ENCODE data around the gene CDH4.

Gene CDH4

DNA sequence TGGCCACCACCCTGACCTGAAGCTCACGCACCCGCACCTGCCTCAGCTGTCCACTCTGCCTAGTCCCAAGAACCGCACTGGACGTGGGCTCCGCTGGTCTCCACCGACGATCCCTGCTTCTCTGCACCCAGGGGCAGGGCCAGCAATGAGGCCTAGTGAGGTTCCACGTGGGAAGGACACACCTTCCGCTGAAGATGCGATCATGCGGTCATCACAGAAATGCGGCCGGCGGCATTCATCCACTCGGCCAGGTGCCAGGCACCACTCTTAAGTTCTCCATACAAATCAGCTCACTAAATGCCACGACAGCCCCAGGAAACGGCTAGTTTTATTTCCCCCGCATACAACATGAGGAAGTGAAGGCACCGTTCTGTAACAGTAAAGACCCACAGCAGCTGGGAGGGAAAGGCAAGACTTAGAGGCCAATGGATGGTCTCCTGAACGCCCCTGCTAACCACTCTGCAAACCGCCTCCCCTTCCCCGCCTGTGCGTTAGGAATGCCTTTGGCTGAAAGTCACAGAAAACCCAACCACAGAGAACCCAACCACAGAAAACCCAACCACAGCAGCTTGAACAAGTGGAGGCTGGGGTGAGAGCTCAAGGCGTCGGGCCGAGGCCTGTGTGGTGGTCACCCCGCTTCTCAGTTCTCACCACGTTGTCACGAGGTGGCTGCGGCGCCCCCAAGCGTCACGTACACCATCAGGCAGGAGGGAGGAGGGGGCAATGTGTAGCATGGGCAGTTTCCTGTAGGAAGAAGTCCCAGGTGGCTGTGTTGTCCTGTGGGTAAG, 609.2 kb downstream of the CDH4 start:
- DNase-seq, result no peak

DNA sequence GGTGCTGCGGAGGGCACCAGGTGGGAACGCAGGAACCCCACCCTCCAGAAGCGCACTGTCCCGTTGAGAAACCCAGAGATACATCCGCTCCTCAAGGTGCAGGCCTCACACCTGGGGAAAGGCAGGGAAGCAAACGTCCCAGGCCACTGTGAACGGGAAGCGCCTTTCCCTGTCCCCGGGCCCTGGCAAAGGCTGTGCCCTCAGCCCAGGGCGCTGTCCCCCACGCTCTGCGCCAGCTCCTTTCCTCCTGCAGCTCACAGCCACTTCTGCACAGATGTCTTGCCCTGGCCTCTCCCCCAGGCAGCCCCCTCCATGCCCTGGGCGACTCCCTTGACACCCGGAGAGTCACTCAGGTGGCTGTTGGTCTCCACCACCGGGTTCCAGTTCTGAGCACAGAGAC, 609.8 kb downstream of the CDH4 start:
- no peak for DNase-seq

DNA sequence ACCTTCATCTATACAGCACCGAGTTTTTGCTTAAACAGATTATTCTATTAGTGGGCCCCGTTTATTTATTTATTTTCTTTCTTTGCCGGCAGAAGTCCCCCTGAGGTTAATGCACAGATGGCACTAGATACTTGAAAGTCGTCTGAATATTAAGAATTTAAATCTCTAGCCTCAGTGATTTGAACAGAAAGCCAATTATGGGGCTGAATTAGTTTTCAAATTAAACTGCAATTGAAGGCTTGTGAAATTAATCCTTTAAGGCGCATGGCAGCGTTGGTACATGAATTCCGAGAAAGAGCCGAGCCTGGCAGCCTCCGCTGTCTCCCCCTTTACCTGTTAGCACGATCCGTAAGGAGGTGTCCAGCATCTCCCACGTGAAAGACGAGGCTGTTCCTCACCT, 610.8 kb downstream of the CDH4 start:
- DNase-seq, result no peak

DNA sequence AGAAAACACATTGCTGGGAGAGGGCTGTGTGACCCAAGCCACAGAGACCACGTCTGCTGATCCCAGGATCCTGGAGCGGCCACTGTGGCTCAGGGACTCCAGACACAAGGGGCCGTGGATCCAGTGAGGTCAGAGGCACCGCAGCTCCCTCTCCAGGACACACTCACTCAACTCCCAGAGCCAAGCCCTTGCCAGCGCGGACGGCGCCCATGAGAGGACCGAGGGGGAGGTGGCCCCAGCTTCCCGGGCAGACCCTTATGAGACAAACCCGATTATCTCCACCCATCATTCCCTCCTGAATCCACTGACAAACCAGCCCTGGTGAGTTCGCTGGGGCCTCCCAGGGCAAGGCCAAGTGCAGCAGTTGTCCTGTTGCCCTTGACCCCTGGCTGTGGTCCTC, 612.4 kb downstream of the CDH4 start:
- DNase-seq, result no peak

DNA sequence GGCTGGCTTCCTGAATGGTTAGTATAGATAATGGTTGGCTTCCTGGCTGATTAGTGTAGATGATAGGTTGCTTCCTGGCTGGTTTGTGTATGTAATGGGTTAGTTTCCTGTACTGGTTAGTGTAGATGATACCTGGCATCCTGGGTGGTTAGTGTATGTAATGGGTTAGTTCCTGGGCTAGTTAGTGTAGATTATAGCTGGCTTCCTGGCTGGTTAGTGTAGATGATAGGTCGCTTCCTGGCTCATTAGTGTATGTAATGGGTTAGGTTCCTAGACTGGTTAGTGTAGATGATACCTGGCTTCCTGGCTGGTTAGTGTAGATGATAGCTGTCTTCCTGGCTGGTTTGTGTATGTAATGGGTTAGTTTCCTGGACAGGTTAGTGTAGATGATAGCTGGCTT, 613.3 kb downstream of the CDH4 start:
- DNase-seq, result no peak

DNA sequence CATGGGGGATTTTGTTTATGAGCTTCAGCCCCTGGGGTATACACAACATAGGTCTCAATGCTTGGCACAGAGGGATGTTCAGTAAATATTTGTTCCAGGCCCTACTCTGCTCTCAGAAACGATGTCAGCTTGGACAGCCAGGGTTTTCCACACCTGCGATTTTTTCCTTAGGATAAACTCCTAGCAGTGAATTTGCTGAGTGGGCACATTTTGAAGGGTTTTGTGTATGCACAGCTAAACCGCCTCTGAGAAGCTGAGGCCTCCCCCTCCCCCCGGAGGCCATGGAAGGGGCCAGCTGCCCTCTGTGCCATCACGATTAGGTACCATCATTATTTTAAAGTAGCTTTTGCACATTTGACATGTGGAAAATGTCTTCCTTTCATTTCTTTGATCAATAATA, 614.1 kb downstream of the CDH4 start:
- no peak for DNase-seq

DNA sequence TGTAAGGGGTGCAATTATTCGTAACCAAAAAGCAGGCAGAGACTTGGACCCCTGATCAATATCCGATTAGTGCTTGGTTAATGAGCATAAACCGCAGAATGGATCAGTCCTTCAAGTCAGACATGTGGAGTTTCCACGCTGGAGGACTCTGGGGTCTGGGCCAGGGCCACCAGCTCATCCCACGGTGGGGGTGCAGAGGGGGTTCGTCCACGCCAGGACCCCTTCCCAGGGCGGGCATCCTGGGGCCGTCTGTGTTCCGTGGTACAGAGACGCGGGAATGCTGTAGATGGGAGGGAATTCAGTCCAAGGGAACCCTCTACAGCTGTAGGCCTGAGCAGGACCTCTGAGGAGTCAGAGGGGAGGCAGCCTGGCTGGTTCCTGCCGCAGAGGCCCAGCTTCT, 615.9 kb downstream of the CDH4 start:
- no peak for DNase-seq

DNA sequence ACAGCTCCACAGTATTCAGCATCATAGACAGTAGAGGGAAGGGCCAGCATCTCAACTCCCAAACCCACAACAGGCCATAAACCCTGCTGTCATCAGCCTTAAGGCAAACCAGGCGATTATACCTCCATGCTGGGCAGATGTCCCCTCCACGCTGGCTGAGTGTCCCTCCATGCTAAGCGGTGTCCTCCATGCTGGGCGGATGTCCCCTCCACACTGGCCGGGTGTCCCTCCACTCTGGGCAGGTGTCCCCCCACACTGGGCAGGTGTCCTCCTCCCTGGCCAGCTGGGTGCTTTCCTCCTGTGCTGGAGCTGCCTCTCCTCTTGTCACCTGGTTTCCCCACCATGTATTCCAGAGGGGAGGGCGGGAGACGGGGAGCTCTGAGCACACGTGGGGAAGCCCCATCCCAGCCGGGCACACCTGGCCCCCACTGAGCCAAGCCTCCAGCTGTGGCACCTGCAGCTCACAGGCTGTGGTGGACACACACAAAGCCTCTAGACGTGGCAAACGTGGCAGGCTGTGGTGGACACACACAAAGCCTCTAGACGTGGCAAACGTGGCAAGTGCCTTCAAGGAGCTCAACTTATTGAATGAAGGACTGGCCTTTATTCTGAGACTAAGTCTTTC, 616.5 kb downstream of the CDH4 start:
- DNase-seq, result no peak

DNA sequence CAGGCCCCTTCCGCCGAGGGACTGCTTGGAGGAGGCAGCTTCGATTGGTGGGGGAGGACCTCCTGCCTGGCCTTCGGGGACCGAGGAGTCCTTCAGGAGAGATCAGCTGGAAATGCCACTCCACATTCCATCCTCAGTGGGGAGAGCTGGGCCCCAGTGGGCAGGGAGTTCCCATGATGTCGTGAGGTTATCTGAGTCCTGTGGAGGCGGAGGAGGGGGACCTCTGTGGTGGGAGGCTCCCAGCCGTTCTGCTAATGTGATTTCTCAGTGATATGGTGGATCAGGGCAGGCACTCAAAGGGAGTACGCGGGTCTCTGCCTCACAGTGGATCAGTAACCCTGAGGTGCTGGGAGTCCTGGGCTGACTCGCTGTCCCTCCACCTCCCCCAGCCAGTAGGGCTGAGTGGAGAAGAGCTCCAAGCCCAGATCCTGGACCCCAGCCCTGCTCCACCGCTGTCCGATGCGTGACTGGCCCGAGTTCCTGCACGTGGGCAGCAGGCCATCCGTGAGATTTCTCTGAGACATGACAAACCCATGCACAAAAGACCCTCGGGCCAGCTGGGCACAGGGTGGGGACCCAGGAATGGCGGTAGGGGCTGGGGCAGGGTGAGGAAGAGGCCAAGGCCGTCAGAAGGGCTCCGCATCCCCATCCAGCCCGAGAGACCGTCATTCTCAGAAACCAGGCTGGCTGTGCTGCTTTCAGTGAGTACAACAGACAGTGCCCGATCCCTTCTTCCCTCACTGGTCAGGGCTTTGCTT, 617.9 kb downstream of the CDH4 start:
- no peak for DNase-seq

DNA sequence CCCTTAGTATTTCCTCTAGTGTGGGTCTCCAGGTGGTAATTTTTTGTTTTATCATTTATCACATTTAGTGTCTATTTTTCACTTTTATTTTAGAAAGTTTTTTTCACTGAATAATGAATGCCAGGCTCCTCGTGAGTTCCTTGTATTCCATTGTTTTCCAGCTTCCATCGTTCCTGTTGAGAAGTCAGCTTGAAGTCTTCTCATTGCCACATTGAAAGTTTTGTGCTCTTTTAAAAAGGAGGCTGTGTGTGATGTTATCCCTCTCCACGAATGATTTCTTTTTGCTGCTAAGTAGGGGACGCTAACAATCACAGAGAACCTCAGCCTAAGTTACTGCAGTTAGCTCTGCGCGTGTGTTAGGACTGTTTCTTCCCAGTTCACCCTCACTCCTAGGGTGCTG, 619.1 kb downstream of the CDH4 start:
- DNase-seq, result no peak

DNA sequence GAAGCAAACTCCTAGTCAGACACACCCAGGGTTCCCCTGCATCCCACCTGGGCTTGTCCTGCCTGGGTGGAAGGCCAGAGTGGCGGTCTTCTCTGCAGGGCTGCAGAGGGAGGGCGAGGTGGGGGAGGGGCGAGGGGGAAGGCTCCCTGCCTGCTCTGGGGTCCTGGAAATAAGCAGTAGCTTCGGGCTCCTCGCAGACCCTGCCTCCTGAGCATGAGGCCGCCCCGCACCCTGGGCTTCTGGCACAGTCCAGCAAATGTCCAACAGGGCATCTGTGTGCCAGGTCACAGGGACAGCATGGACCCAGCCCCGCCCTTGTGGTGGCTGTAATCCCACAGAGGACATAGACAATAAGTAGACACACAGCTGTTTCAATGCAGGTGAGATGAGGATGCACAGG, 619.9 kb downstream of the CDH4 start:
- no peak for DNase-seq

DNA sequence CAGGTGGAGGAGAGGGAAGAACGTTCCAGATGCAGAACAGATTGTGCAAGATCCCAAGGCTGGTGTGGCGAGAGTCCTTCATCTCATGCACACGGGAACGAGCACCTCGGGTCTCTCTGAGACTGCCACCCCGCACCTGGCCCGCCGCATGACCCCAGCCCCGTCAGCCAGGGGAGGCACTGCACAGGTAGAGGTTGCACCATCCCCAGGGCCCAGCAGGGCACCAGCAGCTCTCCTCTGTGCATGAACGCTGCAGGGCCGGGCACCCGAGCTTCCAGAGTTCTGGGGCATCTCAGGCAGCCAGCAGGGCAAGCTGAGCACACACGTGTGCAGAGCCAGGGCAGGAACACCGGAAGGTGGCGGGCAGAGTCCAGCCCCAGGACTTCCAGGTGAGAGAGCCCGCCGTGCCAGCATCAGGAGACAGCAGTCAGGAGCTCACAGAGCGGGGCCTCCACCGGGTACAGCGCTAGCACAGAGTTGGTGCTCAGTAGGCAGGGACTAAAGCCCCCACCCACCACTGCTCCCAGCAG, 620.4 kb downstream of the CDH4 start:
- DNase-seq, result no peak

DNA sequence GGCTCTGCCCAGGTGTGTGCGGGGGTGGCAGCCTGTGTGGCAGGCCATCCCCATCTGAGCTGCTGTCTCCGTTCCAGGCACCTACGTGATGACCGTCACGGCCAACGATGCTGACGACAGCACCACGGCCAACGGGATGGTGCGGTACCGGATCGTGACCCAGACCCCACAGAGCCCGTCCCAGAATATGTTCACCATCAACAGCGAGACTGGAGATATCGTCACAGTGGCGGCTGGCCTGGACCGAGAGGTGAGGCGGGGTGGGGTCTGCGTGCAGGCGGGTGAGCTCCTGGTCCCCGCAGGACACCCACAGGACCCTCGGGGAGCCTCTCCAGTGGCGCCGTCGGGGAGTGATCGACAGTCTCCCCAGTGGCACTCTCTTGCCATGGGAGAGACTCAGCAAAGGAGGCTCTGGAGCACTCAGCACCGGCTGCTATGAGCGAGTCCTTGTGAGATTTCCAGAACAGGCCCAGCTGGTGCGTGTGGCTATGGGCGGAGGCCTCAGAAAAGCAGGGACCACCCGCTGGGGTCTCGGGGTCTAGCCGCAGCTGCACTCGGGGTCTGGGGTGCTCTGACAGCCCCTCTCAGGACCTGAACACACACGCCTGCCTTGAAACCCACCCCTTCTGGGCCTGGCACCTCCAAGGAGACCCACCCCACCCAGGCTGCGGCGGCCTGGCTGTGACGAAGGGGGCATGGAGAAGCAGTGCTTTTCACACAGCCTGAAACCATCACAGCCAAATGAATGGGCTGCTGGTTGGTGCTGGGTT, 621.8 kb downstream of the CDH4 start:
- DNase-seq, result no peak

DNA sequence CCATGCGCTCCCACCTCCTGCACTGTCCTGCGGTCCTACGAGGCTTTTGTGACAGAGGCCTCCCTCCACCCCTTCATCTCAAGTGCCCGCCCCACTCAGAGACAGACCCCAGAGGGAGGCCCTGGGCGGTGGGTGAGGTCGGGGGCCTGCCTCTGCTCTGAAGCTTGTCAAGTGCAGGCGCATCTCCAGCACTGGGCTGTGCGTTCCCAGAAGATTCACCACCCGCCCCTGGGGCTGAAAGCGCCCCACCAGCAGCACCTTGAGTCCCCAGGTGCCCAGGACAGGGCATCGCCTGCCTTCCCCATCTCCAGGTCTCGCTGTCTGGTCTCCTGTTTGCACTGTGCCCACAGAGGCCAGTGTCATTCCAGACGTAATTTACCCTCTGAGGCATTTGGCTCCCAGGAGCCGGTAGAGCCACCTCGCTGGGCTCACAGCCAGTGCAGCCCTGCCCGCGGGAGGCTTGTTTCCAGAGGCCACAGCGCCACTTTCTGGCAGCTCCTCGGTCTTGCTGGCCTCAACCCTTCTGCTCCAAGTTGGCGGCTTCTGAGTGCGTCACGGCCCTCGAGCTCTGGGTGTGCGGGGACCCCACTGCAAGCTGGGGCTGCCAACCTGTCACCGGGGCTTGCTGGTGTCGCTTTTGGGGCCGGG, 622.5 kb downstream of the CDH4 start:
- DNase-seq, result no peak

DNA sequence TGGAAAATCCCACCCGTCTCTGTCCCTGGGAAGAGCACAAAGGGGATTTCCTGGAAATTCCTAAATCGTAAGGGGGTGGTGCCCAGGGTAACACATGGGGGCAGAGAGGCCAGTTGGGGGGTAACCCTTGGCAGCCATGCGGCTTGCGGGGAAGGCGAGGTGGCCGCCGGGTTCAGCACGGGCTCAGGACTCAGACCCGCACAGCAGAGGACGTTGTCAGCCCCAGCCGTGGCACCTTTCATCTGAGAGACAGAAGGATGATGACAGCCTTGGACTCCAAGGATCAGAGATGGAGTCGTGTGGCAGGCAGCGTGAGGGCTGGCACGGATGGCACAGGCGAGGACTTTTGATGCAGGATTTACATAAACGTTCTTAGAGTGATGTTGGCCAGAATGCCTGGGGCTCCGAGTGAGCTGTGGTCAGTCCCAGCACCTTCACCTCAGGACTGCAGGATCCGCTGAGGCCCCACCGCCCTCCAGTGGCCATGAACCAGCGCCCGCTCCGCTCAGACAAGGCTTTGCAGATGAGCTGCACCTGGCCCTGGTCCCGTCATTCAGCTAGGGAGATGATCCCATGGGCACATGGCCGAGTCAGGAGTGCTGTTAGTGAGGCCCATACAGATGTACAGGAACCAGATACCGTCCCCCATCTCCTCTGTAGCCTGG, 623.3 kb downstream of the CDH4 start:
- DNase-seq, result no peak

DNA sequence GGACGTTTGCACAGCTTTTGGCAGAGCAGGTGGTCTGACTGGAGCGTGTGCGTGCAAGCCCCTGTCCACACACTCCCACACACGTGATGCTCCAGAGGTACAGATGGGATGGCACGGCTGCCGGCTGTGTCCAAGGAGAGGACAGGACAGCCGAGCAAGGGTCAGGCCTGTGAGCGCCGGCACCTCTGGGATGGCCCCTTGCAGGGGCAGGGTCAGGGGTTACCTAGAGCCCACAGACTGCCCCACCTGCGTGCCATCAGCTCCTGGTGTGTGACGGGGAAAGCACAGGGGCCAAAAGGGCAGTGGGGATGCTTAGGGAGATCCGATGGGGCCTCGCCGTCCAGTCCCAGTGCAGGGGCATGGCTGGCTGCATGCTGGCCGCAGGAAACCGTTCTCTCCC, 623.9 kb downstream of the CDH4 start:
- DNase-seq, result no peak

DNA sequence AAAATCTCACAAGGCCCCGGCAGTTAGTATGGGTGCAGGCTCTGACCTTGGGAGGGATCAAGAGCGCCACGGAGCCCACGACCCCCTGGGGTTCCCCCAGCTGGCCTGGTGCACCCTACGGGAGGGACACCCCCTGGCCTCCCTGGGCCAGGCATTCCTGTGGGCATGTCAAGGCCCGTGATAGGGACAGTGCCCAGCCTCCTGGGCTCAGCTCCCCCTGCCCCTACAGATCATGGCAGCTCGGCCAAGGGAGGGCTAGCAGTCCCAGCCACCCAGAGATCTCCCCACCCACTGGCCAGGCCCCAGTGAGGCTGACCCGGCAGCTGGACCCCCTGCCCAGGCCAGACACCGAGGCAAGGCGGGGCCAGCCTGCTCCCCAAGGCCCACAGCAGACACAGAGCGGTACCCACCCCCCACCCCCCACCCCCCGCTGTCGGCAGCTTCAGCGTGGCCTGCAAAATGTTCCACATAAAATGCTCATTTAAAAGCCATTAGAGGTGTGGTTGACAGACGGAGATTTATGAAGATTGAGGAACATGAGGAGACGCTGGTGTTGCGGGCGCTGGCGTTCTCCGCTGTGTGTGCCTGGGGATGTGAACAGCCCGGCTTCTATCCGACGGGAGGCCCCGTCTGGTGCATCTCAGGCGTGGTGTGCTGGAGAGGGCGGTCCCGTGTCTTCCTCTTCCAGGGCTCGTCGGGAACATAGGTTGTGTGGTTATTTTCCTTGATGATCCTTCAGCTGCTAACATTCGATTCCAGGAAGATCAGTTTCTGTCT, 625.1 kb downstream of the CDH4 start:
- DNase-seq, result no peak

DNA sequence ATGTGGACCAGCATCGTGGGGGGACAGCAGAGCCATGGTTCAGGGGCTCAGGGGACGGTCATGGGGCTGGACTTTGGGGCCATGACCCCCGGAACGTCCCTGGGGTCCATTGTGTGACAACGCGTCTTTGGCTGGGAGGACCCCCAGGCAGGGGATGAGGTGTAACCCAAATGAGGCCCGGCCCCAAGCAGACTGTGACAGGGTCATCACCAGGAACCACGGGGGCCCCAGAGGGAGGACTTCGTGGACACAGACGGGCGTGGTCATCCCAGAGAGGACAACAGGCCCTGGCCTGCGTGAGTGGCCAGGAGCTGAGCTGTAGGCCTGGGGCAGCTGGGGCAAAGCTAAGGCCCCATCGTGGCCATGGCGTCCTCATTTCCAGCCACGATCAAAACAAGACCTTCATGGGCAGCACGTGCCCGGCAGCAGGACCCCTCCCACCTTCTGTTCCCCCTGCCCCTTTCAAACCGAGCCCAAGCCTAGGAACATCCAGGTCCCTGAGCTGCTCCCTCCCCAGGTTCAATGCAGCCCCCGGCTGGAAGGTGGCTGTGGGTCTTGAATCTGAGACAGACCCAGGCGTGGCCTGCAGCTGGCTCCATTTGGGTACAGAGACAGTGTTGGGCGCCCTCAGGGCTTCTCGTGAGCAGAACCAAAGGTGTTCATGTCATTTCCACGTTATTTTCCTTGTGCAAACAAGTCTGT, 625.9 kb downstream of the CDH4 start:
- no peak for DNase-seq

DNA sequence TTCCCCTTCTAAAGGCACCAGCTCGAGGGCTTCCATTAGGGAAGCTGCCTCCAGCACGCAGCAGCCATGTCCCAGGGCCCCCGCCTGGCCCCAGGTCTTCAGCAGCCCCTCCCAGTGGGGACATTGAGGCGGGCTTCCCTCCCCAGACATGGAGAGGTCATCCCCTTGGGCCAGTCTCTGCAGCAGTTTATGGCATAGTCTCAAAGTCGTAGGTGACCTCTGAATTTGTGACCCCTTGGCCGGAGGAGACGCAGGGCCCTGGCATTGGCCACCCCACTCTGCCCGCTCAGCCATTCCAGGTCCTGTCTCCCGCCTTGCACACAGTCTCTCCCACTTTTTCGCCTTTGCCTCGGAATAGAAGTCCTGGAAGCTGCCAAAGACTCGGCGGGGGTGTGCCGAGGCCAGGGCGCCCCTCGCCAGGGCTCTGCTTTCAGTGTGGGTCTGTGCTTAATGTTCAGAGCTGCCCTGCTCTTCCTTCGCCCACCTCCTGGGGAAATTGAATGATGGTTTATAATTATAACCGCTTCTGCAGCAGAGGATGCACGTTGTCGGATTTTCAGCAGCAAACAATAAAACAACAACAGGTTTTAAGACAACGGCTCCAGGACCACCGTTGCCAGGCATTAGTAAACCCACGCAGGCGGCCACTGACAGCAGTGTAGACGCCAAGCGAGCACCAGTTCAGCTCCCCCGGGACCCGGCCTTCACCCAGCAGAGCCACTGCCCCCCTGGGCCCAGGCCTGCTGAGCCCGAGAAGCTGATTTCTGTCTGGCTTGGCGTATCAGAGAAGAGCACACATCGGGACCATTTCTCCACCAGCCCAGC, 626.6 kb downstream of the CDH4 start:
- DNase-seq, result no peak

DNA sequence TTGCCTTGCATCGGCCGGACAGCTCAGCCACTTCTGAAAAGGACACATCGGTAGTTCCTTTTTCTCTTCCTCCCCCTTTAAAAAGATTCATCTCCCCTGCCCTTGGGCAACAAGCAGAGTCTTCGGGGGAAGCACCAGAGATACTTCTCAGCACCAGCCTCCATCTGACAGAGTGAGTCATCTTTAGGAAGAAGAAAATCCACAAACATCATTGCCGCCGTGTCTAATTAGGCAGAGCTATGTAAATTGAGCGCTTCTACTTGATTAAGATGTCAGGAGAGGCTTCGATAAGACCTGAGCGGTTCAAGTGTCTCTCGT, 627.2 kb downstream of the CDH4 start:
- DNase-seq, result no peak
